HEK293 (cell line): Measurements from ENCODE around the gene ALS2.

Experiments
- KLF10 ChIP-seq: fragments of 450-650 bp; IDR thresholded peaks from 2 replicates; pipeline ENCODE4 v1.5.1; 2018; ENCODE audit warnings: missing biosample characterization, mild to moderate bottlenecking, missing genetic modification characterization
- ZFP41 ChIP-seq: fragments of 450-650 bp; formaldehyde crosslinking; IDR thresholded peaks from 2 replicates; pipeline ENCODE4 v1.5.1; 2016; ENCODE audit warnings: missing biosample characterization, missing genetic modification characterization, borderline replicate concordance

DNA sequence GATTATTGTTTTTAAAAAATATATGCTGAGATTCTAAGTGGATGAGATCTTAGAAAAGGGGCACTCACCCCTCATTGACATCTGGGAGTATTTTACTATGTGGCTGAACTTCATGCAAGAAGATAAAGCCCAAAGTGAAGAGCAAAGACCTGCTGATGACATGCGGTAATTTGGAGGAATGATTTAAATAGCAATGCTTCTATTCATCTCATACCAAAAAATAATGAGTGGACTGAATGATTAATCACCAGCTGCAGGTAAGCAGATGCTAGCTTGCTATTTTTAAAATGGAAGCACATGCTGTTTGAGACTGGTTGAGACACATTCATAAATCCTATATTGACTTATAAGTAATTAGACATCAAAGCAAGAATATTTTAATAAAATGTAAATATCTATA, 12.9 kb upstream of the ALS2 start:
- TF ChIP-seq ZFP41 (tag by site-specific recombination): no peak
- no peak for TF ChIP-seq KLF10 (tag by site-specific recombination)
